H1 (cell line): ENCODE measurements around the gene GALNT18. TPM values are rescaled to one million over a fixed set of nuclear protein-coding genes. Genes with fewer than 3 reads are reported as not detected.

ENCODE experiments used
- FOSL1 ChIP-seq: IDR thresholded peaks from 2 replicates; pipeline ENCODE4 v1.6.1; 2011; ENCODE audit warnings: mild to moderate bottlenecking, low read depth, low read length, moderate library complexity; ENCODE audit not compliant: insufficient read depth
- GTF2F1 ChIP-seq: IDR thresholded peaks from 2 replicates; pipeline ENCODE4 v1.6.1; 2012; ENCODE audit warnings: low read depth, low read length, improper control_type of control experiment, borderline replicate concordance
- SP4 ChIP-seq: IDR thresholded peaks from 2 replicates; pipeline ENCODE4 v1.6.1; 2012; ENCODE audit warnings: low read length, inconsistent platforms
- TAF7 ChIP-seq: optimal IDR thresholded peaks from 2 replicates; pipeline ENCODE3; 2011; ENCODE audit warnings: low read depth, mild to moderate bottlenecking, inconsistent platforms, low read length, moderate library complexity, borderline replicate concordance
- polyA plus RNA-seq, 7 experiments: library from polyadenylated mRNA; depleted of rRNA in 3 of 7; stranded (reverse) in 5 of 7; unstranded in 2 of 7; fragments of >200 nt in 5 of 7; fragments of 200-250 nt in 2 of 7; gene quantifications; 1 replicate in 5 of 7; 2 replicates in 1 of 7; 4 replicates in 1 of 7; pipeline versions ENCODE4 v1.2.1 to v1.2.3, GENCODE V29; 2011 to 2013; ENCODE audit warnings: missing spikeins in 2 of 7, mixed read lengths in 2 of 7
- total RNA-seq: library from RNA; stranded (reverse); fragmentation: NEBNext Ultra II Directional; extraction: Animal tissue kit (Norgen Biotek cat#: 25700); gene quantifications from 2 replicates; pipeline ENCODE4 v1.2.1, GENCODE V29; 2021
- TF ChIP-seq, protein P1 (sequence below): fragments of 300-600 bp; sonication (generic); IDR thresholded peaks from 2 replicates; pipeline ENCODE4 v1.7.1; 2012; ENCODE audit warnings: low read length, moderate library complexity, mild to moderate bottlenecking, inconsistent platforms; ENCODE audit not compliant: insufficient replicate concordance

Gene GALNT18
- total and polyA plus RNA-seq, 2 of the 8 experiments (the other 6 are each of a cell fraction or from before 2014, with no cell fraction given) = 6.0 to 9.4 TPM

DNA sequence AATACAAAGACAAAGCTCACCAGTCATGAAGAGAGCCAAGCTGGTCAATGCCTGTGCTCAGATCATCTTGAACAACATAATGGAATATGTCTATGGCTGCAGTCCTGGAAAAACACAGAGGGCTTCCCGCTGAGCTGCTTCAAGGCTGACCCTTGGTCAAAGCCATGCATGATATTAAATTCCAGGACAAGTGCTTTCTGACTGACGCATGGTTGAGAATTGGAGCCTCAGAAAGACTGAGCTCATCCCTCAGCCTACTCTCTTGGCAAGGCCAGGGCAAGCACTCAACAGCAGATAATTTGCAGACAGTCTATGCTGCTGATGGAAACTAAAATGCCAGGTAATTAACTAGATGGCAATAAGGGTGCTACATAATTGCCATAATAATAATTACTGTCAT is 89.2 kb downstream of the GALNT18 start (continued):
- TF ChIP-seq, protein P1, sequence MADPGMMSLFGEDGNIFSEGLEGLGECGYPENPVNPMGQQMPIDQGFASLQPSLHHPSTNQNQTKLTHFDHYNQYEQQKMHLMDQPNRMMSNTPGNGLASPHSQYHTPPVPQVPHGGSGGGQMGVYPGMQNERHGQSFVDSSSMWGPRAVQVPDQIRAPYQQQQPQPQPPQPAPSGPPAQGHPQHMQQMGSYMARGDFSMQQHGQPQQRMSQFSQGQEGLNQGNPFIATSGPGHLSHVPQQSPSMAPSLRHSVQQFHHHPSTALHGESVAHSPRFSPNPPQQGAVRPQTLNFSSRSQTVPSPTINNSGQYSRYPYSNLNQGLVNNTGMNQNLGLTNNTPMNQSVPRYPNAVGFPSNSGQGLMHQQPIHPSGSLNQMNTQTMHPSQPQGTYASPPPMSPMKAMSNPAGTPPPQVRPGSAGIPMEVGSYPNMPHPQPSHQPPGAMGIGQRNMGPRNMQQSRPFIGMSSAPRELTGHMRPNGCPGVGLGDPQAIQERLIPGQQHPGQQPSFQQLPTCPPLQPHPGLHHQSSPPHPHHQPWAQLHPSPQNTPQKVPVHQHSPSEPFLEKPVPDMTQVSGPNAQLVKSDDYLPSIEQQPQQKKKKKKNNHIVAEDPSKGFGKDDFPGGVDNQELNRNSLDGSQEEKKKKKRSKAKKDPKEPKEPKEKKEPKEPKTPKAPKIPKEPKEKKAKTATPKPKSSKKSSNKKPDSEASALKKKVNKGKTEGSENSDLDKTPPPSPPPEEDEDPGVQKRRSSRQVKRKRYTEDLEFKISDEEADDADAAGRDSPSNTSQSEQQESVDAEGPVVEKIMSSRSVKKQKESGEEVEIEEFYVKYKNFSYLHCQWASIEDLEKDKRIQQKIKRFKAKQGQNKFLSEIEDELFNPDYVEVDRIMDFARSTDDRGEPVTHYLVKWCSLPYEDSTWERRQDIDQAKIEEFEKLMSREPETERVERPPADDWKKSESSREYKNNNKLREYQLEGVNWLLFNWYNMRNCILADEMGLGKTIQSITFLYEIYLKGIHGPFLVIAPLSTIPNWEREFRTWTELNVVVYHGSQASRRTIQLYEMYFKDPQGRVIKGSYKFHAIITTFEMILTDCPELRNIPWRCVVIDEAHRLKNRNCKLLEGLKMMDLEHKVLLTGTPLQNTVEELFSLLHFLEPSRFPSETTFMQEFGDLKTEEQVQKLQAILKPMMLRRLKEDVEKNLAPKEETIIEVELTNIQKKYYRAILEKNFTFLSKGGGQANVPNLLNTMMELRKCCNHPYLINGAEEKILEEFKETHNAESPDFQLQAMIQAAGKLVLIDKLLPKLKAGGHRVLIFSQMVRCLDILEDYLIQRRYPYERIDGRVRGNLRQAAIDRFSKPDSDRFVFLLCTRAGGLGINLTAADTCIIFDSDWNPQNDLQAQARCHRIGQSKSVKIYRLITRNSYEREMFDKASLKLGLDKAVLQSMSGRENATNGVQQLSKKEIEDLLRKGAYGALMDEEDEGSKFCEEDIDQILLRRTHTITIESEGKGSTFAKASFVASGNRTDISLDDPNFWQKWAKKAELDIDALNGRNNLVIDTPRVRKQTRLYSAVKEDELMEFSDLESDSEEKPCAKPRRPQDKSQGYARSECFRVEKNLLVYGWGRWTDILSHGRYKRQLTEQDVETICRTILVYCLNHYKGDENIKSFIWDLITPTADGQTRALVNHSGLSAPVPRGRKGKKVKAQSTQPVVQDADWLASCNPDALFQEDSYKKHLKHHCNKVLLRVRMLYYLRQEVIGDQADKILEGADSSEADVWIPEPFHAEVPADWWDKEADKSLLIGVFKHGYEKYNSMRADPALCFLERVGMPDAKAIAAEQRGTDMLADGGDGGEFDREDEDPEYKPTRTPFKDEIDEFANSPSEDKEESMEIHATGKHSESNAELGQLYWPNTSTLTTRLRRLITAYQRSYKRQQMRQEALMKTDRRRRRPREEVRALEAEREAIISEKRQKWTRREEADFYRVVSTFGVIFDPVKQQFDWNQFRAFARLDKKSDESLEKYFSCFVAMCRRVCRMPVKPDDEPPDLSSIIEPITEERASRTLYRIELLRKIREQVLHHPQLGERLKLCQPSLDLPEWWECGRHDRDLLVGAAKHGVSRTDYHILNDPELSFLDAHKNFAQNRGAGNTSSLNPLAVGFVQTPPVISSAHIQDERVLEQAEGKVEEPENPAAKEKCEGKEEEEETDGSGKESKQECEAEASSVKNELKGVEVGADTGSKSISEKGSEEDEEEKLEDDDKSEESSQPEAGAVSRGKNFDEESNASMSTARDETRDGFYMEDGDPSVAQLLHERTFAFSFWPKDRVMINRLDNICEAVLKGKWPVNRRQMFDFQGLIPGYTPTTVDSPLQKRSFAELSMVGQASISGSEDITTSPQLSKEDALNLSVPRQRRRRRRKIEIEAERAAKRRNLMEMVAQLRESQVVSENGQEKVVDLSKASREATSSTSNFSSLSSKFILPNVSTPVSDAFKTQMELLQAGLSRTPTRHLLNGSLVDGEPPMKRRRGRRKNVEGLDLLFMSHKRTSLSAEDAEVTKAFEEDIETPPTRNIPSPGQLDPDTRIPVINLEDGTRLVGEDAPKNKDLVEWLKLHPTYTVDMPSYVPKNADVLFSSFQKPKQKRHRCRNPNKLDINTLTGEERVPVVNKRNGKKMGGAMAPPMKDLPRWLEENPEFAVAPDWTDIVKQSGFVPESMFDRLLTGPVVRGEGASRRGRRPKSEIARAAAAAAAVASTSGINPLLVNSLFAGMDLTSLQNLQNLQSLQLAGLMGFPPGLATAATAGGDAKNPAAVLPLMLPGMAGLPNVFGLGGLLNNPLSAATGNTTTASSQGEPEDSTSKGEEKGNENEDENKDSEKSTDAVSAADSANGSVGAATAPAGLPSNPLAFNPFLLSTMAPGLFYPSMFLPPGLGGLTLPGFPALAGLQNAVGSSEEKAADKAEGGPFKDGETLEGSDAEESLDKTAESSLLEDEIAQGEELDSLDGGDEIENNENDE = no peak
- no peak for TF ChIP-seq TAF7
- no peak for TF ChIP-seq GTF2F1
- TF ChIP-seq SP4 = no peak
- no peak for TF ChIP-seq FOSL1
